AG04449 (cell line): Measurements from ENCODE around the gene DENND5B.
"Not testable (repeated sequence)": the region's sequence is repeated elsewhere in the genome, so short reads cannot be mapped to it uniquely, and the experiment has no call there.

Source experiments
- CTCF ChIA-PET: fragments of 350-600 bp; formaldehyde crosslinking; extraction: SDS; loops from one replicate; lab custom pipeline; 2021; ENCODE audit warnings: antibody characterized with exemption; lab: Yijun Ruan, JAX
- POLR2A ChIA-PET: fragments of 400-600, 350-600 bp; formaldehyde crosslinking; extraction: SDS; loops from one replicate; lab custom pipeline; 2020; ENCODE audit warnings: antibody characterized with exemption, inconsistent platforms; lab: Yijun Ruan, JAX
- DNase-seq: peaks from one replicate; pipeline ENCODE4 v3.0.0-alpha.2; 2010; ENCODE audit warnings: low read depth, low spot score
- H3K4me3 ChIP-seq: 2 replicates; pipeline ENCODE4 v1.5.1; 2011; ENCODE audit warnings: low read depth, mild to moderate bottlenecking, control low read depth, low read length
- TF ChIP-seq, protein P1 (sequence below): IDR thresholded peaks from one replicate; pipeline ENCODE4 v1.5.1; 2011; ENCODE audit warnings: mild to moderate bottlenecking, moderate library complexity, low read length, control low read depth, inconsistent platforms; ENCODE audit not compliant: insufficient read depth; ENCODE audit errors: missing control alignments

Gene DENND5B

DNA sequence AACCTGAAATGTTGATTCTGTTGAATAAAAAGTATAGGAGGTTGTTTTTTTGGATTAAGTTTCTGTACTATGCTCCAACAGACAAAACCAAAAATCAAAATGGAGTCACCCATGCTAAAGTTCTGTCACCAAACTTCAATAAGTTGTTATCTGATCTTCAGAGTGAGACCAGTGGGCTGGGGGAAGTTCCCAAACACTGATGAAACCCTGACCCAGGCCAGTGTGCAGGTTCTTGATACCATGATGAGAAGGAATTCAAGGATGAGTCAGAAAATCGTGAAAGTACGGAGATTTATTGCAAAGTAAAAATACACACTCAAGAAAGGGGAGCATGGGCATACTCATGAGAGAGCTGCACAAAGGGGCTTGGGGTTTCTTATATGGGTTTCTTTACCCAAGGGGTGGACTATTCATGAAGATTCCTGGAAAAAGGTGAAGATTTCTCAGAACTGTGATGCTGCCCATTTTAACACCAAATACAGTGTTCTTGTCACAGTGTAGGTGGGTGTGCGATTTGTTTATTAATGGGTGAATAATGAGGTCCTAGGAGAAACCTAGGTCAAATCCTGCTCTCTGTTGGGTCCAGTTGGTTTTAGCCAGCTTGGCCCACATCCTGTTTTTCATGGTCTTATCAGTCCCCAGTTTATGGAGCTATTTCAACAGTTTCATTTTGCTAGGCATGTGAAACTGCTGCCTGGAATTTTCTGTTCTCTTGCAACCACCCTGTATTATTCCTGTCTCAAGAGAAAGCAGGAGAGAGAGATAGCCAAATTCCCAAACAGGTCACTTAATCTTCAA lies 27.5 kb upstream of the DENND5B start:
- TF ChIP-seq, protein P1, sequence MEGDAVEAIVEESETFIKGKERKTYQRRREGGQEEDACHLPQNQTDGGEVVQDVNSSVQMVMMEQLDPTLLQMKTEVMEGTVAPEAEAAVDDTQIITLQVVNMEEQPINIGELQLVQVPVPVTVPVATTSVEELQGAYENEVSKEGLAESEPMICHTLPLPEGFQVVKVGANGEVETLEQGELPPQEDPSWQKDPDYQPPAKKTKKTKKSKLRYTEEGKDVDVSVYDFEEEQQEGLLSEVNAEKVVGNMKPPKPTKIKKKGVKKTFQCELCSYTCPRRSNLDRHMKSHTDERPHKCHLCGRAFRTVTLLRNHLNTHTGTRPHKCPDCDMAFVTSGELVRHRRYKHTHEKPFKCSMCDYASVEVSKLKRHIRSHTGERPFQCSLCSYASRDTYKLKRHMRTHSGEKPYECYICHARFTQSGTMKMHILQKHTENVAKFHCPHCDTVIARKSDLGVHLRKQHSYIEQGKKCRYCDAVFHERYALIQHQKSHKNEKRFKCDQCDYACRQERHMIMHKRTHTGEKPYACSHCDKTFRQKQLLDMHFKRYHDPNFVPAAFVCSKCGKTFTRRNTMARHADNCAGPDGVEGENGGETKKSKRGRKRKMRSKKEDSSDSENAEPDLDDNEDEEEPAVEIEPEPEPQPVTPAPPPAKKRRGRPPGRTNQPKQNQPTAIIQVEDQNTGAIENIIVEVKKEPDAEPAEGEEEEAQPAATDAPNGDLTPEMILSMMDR, result no peak
- H3K4me3 ChIP-seq, result no peak overlapping the region
- ChIA-PET POLR2A (no interaction called here), CTCF (interaction anchor here (1.1 to 1.8 kb wide), 2 partner anchors 13 to 215 kb away, joined by 3 to 5 read pairs; no protein-coding TSS in a partner anchor)
- no peak for DNase-seq

DNA sequence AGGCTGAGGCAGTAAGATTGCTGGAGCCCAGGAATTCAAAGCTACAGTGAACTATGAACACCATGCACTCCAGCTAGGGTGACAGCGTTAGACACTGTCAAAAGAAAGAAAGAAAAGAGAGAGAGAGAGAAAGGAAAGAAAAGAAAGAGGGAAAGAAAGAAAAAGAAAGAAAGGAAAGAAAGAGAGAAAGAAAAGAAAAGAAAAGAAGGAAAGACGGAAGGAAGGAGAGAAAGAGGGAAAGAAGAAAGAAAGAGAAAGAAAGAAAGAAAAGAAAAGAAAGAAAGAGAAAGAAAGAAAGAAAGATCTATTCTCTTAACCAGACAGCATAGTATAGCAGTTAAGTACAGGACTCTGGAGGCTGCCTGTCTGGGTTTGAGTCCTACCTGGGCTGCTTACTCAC lies 21.9 kb upstream of the DENND5B start:
- TF ChIP-seq, protein P1, result no peak
- CTCF ChIA-PET, result no interaction called here
- no peak for DNase-seq
- H3K4me3 ChIP-seq, result no peak overlapping the region
- POLR2A ChIA-PET, result no interaction called here

DNA sequence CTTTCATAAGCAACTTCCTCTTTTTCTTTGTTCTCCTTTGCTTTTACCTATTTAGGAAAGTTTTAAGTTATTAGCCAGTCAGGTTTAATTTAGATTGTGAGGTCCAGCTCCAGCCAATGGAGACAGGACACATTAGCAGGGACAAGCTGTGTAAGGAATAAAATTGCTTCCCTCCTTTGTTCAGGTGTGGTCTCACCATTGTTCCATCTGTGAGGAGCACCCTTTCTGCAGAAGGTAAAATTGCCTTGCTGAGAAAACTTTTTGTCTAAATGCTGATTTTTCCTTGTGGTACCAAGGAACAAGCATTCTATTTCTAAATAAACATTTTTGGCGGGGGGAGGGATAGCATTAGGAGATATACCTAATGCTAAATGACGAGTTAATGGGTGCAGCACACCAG lies 17.4 kb upstream of the DENND5B start:
- POLR2A ChIA-PET, DNase-seq, H3K4me3 ChIP-seq: not testable (repeated sequence)
- CTCF ChIA-PET, result interaction anchor here (1.8 kb wide), 1 partner anchor 12 kb away, joined by 5 read pairs; no protein-coding TSS in a partner anchor

DNA sequence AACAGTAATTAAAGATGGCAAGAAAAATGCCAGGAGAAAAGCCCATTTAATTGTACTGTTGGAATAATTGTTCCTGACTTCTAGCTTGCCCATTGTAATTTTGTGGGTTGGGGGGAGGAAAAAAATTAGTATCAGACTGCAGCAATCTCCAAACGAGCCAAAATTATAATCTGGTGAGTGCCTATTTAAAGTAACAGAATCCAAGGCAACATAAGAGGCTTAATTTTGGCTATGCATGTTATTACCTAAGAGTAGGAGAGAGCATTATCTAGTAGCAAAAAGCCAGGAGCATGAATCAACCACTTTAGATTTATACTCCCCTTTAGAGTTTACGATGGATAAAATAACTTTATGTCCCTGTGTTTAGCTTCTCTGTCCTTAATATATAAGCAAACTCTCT lies 14.6 kb upstream of the DENND5B start:
- ChIA-PET POLR2A (no interaction called here), CTCF (interaction anchor here (2.0 kb wide), 1 partner anchor 13 kb away, joined by 5 read pairs; no protein-coding TSS in a partner anchor)
- no peak overlapping the region for H3K4me3 ChIP-seq
- DNase-seq, result no peak
- TF ChIP-seq, protein P1, result no peak

DNA sequence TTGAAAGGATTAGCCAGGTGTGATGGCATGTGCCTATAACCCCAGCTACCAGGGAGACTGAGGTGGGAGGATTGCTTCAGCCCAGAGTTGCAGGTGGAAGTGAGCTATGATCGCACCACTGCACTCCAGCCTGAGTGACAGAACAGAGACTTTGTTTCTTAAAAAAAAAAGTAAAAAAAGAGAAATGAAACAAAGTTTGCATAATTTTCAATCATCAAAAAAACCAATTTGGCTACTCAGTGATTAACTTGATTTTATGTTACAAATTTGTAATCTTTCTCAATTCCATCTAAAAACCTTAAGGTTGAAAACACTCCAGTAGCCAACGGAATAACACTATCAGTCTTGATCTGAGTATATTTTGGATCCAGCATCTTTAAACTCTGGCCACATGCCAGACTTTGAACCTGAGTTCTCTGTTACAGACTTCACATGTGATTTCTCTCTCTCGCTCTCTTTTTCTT lies 12.6 kb upstream of the DENND5B start:
- no peak overlapping the region for H3K4me3 ChIP-seq
- ChIA-PET POLR2A (no interaction called here), CTCF (no interaction called here)
- no peak for DNase-seq
- TF ChIP-seq, protein P1, result no peak

DNA sequence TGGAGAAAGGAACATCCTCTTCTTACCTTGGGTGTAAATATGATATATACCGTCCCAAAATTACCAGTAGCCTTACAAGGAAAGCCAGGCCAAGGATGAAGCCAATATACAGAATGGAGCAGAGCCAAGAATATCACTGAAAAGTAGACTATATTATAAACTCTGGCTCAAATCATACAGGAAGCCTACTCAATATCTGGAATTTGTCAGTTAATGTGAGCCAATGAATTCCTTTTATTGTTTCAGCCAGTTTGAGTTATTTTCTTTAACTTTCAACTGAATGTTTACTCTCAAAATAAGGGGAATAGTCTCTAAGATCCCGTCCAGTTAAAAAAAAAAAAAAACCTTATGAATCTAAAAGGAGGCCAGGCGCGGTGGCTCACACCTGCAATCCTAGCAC lies 9.8 kb upstream of the DENND5B start:
- H3K4me3 ChIP-seq, result no peak overlapping the region
- POLR2A ChIA-PET, result interaction anchor here (0.7 kb wide), 1 partner anchor 36 kb away, joined by 3 read pairs; no protein-coding TSS in a partner anchor
- CTCF ChIA-PET, result interaction anchor here (1.7 kb wide), 1 partner anchor 198 kb away, joined by 4 read pairs; no protein-coding TSS in a partner anchor
- TF ChIP-seq, protein P1, result no peak
- no peak for DNase-seq
